GM21723 (cell line): ENCODE measurements around the gene CEACAM19.
"Not testable (repeated sequence)": the region's sequence is repeated elsewhere in the genome, so short reads cannot be mapped to it uniquely, and the experiment has no call there.

Source experiments
- ATAC-seq: cut with Tn5 transposase; IDR thresholded peaks from one replicate; pipeline ENCODE4 v1.9.1; 2021; ENCODE audit warnings: mild to moderate bottlenecking, moderate library complexity; ENCODE audit not compliant: unreplicated experiment

CEACAM19 gene, protein sequence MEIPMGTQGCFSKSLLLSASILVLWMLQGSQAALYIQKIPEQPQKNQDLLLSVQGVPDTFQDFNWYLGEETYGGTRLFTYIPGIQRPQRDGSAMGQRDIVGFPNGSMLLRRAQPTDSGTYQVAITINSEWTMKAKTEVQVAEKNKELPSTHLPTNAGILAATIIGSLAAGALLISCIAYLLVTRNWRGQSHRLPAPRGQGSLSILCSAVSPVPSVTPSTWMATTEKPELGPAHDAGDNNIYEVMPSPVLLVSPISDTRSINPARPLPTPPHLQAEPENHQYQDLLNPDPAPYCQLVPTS

DNA sequence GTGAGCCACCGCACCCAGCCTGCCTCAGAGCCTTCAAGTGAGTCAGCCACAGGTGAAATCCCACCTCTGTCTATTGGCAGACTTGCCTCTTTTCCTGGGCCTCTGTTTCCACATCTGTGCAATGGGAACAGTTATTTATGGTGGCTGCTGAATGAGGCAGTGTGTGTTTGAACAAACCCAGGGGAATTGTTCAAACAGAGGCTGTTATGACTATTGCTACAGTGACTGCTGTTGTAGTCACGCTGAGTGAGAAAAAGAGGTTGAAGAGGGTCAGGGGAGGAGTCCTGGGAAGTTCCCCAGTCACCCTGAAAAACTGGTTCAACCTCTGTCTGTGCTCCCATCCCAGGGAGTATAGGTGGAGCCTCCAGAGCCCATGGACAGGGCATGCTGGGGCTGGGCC lies at the start of gene CEACAM19:
TSS of gene CEACAM19 (plus strand) at position 83 of the 400 bp plus-strand sequence. CDS start 450 bp downstream, outside the sequence.
- no peak for ATAC-seq

GRCh38 chr19:44623080-44623479 lies 48.2 kb upstream of the CEACAM19 start:
- ATAC-seq: no peak

DNA sequence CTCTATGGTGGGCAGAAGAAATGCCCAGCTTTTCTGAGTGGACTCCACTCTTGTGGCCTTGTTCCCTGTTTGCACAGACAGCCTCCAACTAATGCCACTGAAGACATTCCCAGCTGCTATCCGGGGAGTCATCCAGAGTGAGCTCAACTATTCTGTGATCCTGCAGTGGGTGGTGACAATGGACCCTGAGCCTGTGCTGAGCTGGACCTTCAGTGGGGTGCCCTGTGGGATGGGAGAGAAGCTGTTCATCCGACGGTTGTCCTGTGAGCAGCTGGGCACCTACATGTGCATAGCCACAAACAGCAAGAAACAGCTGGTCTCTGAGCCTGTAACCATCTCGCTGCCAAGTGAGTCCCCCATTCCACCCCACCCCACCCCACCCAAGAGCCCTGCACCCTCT lies 47.7 kb upstream of the CEACAM19 start:
- no peak for ATAC-seq

- ATAC-seq: no peak
Observed at GRCh38 chr19:44624840-44625354, 46.4 kb upstream of the CEACAM19 start.

GRCh38 chr19:44625637-44626036 lies 45.6 kb upstream of the CEACAM19 start:
- not testable (repeated sequence) for ATAC-seq

DNA sequence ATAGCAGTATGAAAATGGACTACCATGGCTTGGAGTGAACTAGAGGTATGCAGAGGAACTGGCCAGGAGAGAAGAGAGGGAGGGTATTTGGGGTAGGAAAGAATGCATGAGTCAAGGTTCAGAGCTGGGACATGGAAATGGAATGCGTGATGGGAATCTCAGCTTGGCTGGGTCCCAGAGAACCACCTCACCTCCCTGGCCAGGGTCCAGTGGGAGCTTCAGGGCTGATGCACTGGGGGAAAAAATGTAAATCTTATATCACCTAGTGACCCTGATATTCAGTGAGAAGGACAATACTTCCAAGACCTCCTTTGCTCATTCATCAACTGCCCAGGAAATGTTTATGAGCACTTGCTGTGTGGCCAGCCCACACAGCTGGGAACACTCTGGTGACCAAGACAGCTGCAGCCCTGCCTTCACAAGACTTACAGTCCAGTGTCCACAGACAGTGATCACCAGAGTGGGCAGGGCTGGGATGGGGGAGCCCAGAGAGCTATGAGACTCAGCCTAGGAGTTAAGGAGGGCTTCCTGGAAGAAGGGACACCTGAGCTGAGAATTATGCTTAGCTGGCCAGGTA lies 45.1 kb upstream of the CEACAM19 start:
- ATAC-seq: no peak

GRCh38 chr19:44627631-44628030 lies 43.7 kb upstream of the CEACAM19 start:
- no peak for ATAC-seq

DNA sequence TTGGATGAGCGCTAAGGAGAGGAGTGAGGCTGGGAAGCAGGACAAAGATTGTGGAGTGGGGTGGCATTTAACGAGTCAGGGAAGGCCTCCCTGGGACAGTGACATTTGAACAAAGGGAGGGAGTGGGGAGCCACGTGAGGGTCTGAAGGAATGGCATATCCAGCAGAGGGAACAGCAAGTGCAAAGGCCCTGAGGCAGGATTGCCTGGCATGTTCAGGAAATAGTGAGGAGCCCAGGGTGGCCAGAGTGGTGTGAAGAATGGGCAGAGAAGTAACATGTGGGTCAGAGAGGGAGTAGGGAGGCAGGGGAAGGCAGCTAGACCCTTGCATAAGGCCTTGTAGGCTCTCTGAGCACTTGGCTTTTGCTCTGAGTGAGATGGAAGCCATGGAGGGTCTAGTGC lies 42.5 kb upstream of the CEACAM19 start:
- no peak for ATAC-seq

GRCh38 chr19:44631611-44632010 lies 39.7 kb upstream of the CEACAM19 start:
- not testable (repeated sequence) for ATAC-seq

DNA sequence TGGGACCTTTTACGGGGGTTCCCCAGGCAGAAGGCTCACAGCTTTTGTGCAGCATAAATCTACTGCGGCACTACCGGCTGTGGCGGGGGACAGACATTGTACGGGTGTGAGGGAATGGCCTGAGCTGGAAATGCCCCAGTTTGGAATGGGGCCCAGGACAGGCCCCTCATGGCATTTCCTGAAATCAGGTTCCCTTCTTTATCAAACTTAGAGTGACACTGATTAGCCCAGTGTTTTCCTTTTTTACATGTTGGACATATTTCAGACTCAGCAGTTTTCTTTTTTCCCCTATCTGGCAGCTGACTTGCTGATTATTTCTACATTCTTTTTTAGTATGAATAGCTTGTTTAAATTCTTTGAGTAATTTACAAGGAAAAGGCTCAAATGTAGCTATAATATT lies 37.2 kb upstream of the CEACAM19 start:
- not testable (repeated sequence) for ATAC-seq

DNA sequence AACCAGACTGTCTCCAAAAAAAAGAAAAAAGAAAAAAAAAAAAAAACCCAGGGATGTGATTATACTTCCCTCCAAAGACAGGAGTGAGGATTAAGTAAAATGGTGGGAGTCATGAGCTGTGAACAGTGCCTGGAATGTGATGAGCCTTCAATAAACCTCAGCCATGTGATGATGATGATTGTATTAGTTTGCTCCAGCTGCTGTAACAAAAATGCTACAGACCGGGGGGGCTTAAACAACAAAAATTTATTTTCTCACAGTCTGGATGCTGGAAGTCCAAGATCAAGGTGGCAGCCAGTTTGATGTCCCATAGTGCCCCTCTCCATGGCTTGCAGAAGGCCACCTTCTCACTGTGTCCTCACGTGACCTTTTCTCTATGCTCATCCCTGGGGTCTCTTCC lies 36.5 kb upstream of the CEACAM19 start:
- no peak for ATAC-seq

GRCh38 chr19:44635581-44636438 lies 35.5 kb upstream of the CEACAM19 start:
- no peak for ATAC-seq

DNA sequence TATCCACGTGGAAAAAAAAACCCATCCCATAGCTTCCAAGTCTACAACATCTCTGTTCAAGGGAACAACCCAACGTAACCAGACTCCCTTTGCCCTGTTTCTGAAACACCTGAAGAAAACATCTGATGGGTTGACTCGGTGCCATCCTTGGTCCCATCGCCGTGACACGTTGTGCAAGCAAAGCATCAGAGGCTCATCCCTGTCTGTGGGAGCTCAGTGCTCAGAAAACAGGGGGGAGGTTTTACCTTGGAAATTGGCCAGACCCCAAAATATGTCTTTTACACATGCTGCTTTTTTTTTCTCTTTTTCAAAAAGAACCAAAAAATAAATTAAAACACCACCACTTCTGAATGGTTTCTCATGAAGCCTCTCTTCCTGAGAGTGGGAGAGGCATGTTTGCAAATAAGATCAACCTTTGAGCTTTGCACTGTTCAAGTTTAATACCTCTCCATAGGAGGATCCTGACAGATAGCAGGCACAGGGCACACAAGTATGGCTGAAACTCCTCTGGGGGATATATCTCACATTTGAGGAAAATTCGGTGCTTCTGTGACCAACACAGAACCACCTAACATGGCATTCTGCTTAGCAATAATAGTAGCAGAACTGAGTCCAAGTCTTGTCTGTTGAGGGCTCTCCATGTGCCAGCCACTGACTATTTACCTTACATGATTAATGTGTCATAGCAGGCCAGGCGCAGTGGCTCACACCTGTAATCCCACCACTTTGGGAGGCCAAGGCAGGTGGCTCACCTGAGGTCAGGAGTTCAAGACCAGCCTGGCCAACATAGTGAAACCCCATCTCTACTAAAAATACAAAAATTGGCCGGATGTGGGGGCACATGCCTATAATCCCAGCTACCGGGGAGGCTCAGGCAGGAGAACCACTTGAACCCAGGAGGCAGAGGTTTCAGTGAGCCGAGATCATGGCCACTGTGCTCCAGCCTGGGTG lies 34.6 kb upstream of the CEACAM19 start:
- no peak for ATAC-seq

GRCh38 chr19:44637390-44637764 lies 33.9 kb upstream of the CEACAM19 start:
- no peak for ATAC-seq

DNA sequence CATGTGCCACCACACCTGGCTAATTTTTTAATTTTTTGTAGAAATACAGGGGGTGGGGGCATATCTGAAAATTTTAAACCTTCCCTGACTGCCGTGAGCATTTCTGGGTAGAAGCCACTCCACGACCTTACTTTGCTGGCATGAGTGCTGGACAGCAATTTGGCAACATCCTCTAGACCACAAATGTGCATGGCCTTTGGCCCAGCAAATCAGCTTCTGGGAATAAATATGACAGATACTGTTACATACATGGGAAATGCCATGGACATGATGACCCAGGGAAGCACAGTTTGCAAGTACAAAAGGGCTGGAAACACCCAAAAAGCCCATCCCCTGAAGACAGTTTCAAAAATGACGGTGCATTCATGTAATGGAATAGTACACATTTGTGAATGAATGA lies 30.8 kb upstream of the CEACAM19 start:
- ATAC-seq: no peak

GRCh38 chr19:44641501-44642265 lies 29.6 kb upstream of the CEACAM19 start:
- no peak for ATAC-seq

DNA sequence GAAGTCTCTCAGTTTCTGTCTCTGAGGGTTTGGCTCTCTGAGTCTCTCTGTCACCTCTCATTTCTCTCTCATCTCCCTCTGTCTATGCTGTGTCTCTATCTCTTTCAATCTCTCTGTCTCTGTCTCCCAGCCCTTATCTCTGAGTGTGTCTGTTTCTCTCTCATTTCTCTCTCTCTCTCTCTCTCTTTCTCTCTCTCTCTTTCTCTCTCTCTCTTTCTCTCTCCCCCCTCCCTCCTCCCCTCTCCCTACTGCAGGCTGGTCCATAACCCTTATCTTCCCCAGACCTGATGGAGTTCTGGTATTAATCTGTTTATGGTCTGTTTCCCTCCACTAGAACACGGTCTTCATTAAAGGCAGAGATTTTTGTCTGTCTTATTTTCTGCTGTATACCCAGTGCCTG lies 28.9 kb upstream of the CEACAM19 start:
- ATAC-seq: no peak

GRCh38 chr19:44643605-44644401 lies 27.5 kb upstream of the CEACAM19 start, which contains the start of gene PVR:
TSS of gene PVR (plus strand) at chr19:44643910. CDS start at chr19:44644097, 187 bp downstream.
- no peak for ATAC-seq
